HG03103 (cell line): Measurements from ENCODE around the gene TMEM120B.
"Not testable (repeated sequence)": the region's sequence is repeated elsewhere in the genome, so short reads cannot be mapped to it uniquely, and the experiment has no call there.

ENCODE experiments used
- ATAC-seq: cut with Tn5 transposase; IDR thresholded peaks from one replicate; pipeline ENCODE4 v1.9.1; 2021; ENCODE audit warnings: low read depth; ENCODE audit not compliant: unreplicated experiment

The TMEM120B gene

GRCh38 chr12:121738340-121738858 lies 25.8 kb downstream of the TMEM120B start:
- no peak for ATAC-seq

- ATAC-seq: no peak
These were observed 28.3 kb downstream of the TMEM120B start for GRCh38 chr12:121740847-121741246.

- no peak for ATAC-seq
These were observed 29.2 kb downstream of the TMEM120B start for GRCh38 chr12:121741743-121742142.

GRCh38 chr12:121745545-121745944 lies 33.0 kb downstream of the TMEM120B start:
- not testable (repeated sequence) for ATAC-seq

GRCh38 chr12:121748218-121748570 lies 35.6 kb downstream of the TMEM120B start:
- ATAC-seq: no peak

- no peak for ATAC-seq
These were observed 36.2 kb downstream of the TMEM120B start for GRCh38 chr12:121748571-121749265.

- no peak for ATAC-seq
These were observed 36.7 kb downstream of the TMEM120B start for GRCh38 chr12:121749267-121749666.

GRCh38 chr12:121750507-121750955 lies 38.0 kb downstream of the TMEM120B start:
- ATAC-seq: no peak

- ATAC-seq: no peak
These were observed 38.5 kb downstream of the TMEM120B start for GRCh38 chr12:121751034-121751433.

GRCh38 chr12:121751749-121752351 lies 39.3 kb downstream of the TMEM120B start:
- no peak for ATAC-seq

- no peak for ATAC-seq
These were observed 41.3 kb downstream of the TMEM120B start for GRCh38 chr12:121753844-121754264.

- no peak for ATAC-seq
These were observed 42.3 kb downstream of the TMEM120B start for GRCh38 chr12:121754836-121755235.

GRCh38 chr12:121755591-121755990 lies 43.0 kb downstream of the TMEM120B start:
- no peak for ATAC-seq

- not testable (repeated sequence) for ATAC-seq
These were observed 46.0 kb downstream of the TMEM120B start for GRCh38 chr12:121758536-121758935.

- ATAC-seq: no peak
These were observed 49.7 kb downstream of the TMEM120B start for GRCh38 chr12:121762269-121762668.

GRCh38 chr12:121764808-121765207 lies 52.3 kb downstream of the TMEM120B start:
- ATAC-seq: no peak

GRCh38 chr12:121765573-121765972 lies 53.0 kb downstream of the TMEM120B start:
- no peak for ATAC-seq

- ATAC-seq: no peak
These were observed 53.9 kb downstream of the TMEM120B start for GRCh38 chr12:121766290-121767039.

- no peak for ATAC-seq
These were observed 55.0 kb downstream of the TMEM120B start for GRCh38 chr12:121767525-121768016.

GRCh38 chr12:121769297-121769830 lies 56.8 kb downstream of the TMEM120B start:
- no peak for ATAC-seq

GRCh38 chr12:121769831-121770301 lies 57.3 kb downstream of the TMEM120B start:
- ATAC-seq: no peak
